ENCODE data around the gene ITK. TPM values are rescaled to one million over a fixed set of nuclear protein-coding genes. Genes with fewer than 3 reads are reported as not detected.

The ITK gene
- polyA plus RNA-seq, 2 of the 4 experiments (the other 2 are of a cell fraction): not detected

DNA sequence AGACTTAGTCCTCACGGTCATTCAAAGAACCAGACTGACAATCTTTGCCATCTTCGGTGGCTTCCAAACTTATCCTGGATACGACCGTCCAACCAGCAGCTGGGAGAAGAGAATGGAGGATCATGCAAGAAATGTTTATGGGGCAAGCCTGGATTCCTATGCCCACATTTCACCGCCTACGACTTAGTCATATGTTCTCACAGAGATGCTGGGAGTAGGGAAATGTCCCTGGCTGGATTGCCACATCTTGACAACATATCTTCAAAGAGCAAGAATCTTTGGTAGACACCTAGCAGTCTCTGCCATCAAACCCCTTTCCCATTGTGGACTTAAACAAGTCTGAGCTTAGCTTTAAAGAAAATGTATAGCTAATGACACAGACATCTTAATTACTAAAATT lies 42.9 kb upstream of the ITK start:
- 94% methylated on average over 6 of the region's 6 CpGs for WGBS (ENCODE audit: missing lambda C conversion rate)
- no peak for TF ChIP-seq HDAC2 (IDR thresholded peaks at IDR 0.05)
- no peak for TF ChIP-seq EHF (CRISPR knock-in tag; IDR thresholded peaks at IDR 0.05)
- no peak for TF ChIP-seq BHLHE40 (IDR thresholded peaks at IDR 0.05; ENCODE audit: low read depth, low read length)
- TF ChIP-seq KDM5A (IDR thresholded peaks at IDR 0.05): no peak
- no peak for TF ChIP-seq HOXB5 (CRISPR knock-in tag; IDR thresholded peaks at IDR 0.05)
- TF ChIP-seq NR3C1 (IDR thresholded peaks at IDR 0.05): no peak
- no peak for TF ChIP-seq RAD21 (conservative IDR thresholded peaks at IDR 0.05 in 1 of 2, IDR thresholded peaks at IDR 0.05 in 1 of 2)
- TF ChIP-seq NFE2L2 (conservative IDR thresholded peaks at IDR 0.05; ENCODE audit: low read length): no peak
- TF ChIP-seq JUNB (IDR thresholded peaks at IDR 0.05): no peak
- ATAC-seq (no peak), DNase-seq (ENCODE audit: low read depth in 1 of 2, low spot score in 1 of 2) (no peak), FAIRE-seq (no peak)
- no peak overlapping the region for H3K4me3 ChIP-seq
- H3K4me1 ChIP-seq: peaks cover 8% of the 10 kb centered on the region; the same call in 2 of the 3 replicates
- H3K4me2 ChIP-seq: no peak overlapping the region
- no peak overlapping the region for H3K27ac ChIP-seq
- CTCF ChIA-PET: interaction anchor here (0.8 to 2.4 kb wide), 2 partner anchors 11 to 113 kb away, joined by 3 to 8 read pairs; no protein-coding TSS in a partner anchor
- H3K9me3 ChIP-seq: no peaks in the 10 kb centered on the region
- POLR2A ChIA-PET: no interaction called here

DNA sequence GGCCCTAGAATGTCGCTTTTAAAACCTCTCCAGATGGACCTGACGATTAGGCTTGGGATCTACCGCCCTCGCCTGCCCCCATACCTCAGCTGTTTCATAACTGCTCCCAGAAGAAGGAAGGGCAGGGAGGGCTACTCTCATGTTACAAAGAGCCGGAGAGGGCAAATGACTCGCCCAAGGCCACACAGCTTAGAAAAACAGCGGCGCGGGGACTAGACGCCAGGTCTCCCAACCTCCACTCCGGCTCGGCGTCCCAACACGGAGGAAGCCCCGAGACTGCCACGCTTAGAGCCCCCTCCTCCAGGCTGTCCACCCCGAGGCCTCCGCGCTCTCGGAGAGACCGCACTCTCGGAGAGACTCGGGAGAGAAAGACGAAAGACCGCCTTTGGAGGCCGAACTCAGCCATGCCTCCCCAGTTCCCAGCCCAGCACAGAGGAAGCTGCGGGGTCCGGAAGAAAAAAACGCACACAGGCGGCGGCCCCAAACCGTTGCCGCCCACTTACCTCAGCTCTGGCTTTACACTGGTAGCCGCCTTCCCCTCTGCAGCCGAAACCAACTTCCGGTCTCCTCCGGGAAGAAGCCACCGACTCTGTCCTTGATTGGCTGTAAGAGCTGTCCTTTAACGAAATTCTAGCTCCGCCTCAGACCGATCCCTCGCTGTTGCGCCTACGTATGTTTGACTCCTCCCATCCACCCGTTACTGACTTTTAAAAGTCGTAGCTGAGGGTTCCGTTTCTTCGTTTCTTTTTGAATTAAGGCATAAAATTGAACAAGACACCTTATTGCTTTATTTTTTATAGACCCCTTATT lies 38.1 kb upstream of the ITK start, which contains the start of gene MED7:
TSS of gene MED7 (minus strand) at position 549 of the 810 bp plus-strand sequence. CDS start 3,434 bp downstream, outside the sequence.
- ATAC-seq (peak; percentile 99 to 100), DNase-seq (ENCODE audit: low read depth in 1 of 2, low spot score in 1 of 2) (peak; percentile 99), FAIRE-seq (peak; percentile 83)
- peaks cover 10% of the 10 kb centered on the region; the same call in 2 of the 3 replicates for H3K4me1 ChIP-seq
- POLR2A ChIA-PET: interaction anchor here (0.6 to 1.8 kb wide), 9 partner anchors 10 to 600 kb away, joined by 3 to 8 read pairs (median 3); partner anchors contain the start of genes HAVCR1 and THG1L
- H3K9me3 ChIP-seq: no peaks in the 10 kb centered on the region
- peak within 1 kb of the TSS; percentile 86 for H3K4me2 ChIP-seq
- WGBS (ENCODE audit: missing lambda C conversion rate): 3% methylated on average over 35 of the region's 48 CpGs
- peak within 1 kb of the TSS; percentile 93 for H3K4me3 ChIP-seq
- TF ChIP-seq CBX8 (IDR thresholded peaks at IDR 0.05) (no peak), JUN (IDR thresholded peaks at IDR 0.05) (peak; percentile 77 to 81; a peak in 4 of 5 replicates), CHD4 (IDR thresholded peaks at IDR 0.05; ENCODE audit: borderline replicate concordance) (no peak), HEYL (CRISPR knock-in tag; IDR thresholded peaks at IDR 0.05) (no peak), KDM1A (IDR thresholded peaks at IDR 0.05; ENCODE audit: low read depth) (peak; percentile 59; the same call in 1 of the 2 replicates), POLR2A (IDR thresholded peaks at IDR 0.05; ENCODE audit: low read length) (peak; percentile 65), PHF8 (IDR thresholded peaks at IDR 0.05; ENCODE audit: borderline replicate concordance, low read depth) (peak; percentile 84), ZC3H11A (IDR thresholded peaks at IDR 0.05) (no peak), FOXS1 (CRISPR knock-in tag; IDR thresholded peaks at IDR 0.05) (no peak), ZFP36 (IDR thresholded peaks at IDR 0.05; ENCODE audit: borderline replicate concordance, partially characterized antibody) (peak; percentile 85)
- TF ChIP-seq, protein P1, sequence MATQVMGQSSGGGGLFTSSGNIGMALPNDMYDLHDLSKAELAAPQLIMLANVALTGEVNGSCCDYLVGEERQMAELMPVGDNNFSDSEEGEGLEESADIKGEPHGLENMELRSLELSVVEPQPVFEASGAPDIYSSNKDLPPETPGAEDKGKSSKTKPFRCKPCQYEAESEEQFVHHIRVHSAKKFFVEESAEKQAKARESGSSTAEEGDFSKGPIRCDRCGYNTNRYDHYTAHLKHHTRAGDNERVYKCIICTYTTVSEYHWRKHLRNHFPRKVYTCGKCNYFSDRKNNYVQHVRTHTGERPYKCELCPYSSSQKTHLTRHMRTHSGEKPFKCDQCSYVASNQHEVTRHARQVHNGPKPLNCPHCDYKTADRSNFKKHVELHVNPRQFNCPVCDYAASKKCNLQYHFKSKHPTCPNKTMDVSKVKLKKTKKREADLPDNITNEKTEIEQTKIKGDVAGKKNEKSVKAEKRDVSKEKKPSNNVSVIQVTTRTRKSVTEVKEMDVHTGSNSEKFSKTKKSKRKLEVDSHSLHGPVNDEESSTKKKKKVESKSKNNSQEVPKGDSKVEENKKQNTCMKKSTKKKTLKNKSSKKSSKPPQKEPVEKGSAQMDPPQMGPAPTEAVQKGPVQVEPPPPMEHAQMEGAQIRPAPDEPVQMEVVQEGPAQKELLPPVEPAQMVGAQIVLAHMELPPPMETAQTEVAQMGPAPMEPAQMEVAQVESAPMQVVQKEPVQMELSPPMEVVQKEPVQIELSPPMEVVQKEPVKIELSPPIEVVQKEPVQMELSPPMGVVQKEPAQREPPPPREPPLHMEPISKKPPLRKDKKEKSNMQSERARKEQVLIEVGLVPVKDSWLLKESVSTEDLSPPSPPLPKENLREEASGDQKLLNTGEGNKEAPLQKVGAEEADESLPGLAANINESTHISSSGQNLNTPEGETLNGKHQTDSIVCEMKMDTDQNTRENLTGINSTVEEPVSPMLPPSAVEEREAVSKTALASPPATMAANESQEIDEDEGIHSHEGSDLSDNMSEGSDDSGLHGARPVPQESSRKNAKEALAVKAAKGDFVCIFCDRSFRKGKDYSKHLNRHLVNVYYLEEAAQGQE (IDR thresholded peaks at IDR 0.05): peak; percentile 77
- TF ChIP-seq, protein P2, sequence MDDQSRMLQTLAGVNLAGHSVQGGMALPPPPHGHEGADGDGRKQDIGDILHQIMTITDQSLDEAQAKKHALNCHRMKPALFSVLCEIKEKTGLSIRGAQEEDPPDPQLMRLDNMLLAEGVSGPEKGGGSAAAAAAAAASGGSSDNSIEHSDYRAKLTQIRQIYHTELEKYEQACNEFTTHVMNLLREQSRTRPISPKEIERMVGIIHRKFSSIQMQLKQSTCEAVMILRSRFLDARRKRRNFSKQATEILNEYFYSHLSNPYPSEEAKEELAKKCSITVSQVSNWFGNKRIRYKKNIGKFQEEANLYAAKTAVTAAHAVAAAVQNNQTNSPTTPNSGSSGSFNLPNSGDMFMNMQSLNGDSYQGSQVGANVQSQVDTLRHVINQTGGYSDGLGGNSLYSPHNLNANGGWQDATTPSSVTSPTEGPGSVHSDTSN (IDR thresholded peaks at IDR 0.05): peak; percentile 95
- TF ChIP-seq, protein P3, sequence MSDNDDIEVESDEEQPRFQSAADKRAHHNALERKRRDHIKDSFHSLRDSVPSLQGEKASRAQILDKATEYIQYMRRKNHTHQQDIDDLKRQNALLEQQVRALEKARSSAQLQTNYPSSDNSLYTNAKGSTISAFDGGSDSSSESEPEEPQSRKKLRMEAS (IDR thresholded peaks at IDR 0.05): peak; percentile 13; the same call in 1 of the 2 replicates
- peak within 1 kb of the TSS; percentile 95 to 96 for H3K27ac ChIP-seq
- CTCF ChIA-PET: interaction anchor here (0.6 to 2.8 kb wide), 7 partner anchors 10 to 1475 kb away, joined by 3 to 26 read pairs (median 3); partner anchors contain the start of gene LSM11

Measured in A549 (cell line).